H1 (cell line): ENCODE results near the gene MMP12.
"Not testable (repeated sequence)": the region's sequence is repeated elsewhere in the genome, so short reads cannot be mapped to it uniquely, and the experiment has no call there.

Experiments used
- BRCA1 ChIP-seq: IDR thresholded peaks from 2 replicates; pipeline ENCODE4 v1.6.1; 2012; ENCODE audit warnings: low read depth, low read length, improper control_type of control experiment
- JUND ChIP-seq: IDR thresholded peaks from 2 replicates; pipeline ENCODE4 v1.6.1; 2011; ENCODE audit warnings: mild to moderate bottlenecking, improper control_type of control experiment, low read length
- POLR2A ChIP-seq, 2 experiments: IDR thresholded peaks; 1 replicate in 1 of 2; 2 replicates in 1 of 2; pipeline ENCODE4 v1.6.1; 2011; ENCODE audit warnings: low read depth in 2 of 2, low read length in 2 of 2, mild to moderate bottlenecking in 2 of 2; ENCODE audit errors: control extremely low read depth in 1 of 2
- POLR2AphosphoS5 ChIP-seq: IDR thresholded peaks from 2 replicates; pipeline ENCODE4 v1.6.1; 2011; ENCODE audit warnings: low read depth, low read length

GRCh38 chr11:102903895-102904294 lies 29.1 kb upstream of the MMP12 start:
- TF ChIP-seq JUND; POLR2A (IDR thresholded peaks at IDR 0.05; ENCODE audit: control extremely low read depth in 1 of 2, low read depth in 2 of 2, low read length in 2 of 2); BRCA1; POLR2AphosphoS5: not testable (repeated sequence)
